DND-41 (cell line): ENCODE results near the gene SERTAD4.
"Not testable (repeated sequence)": the region's sequence is repeated elsewhere in the genome, so short reads cannot be mapped to it uniquely, and the experiment has no call there.

Experiments
- ATAC-seq: fragments of 200-7000 bp; cut with Tn5 transposase; 3 replicates; pipeline ENCODE4 v1.9.1; 2021; ENCODE audit warnings: low read depth; ENCODE audit not compliant: insufficient read depth
- DNase-seq: peaks from one replicate; pipeline ENCODE4 v3.0.0-alpha.2; 2020
- H2AFZ ChIP-seq: 2 replicates; pipeline ENCODE4 v1.6.0; 2012; ENCODE audit warnings: low read depth, low read length
- H3K27ac ChIP-seq: 2 replicates; pipeline ENCODE4 v1.5.1; 2012; ENCODE audit warnings: low read length, inconsistent platforms
- H3K27me3 ChIP-seq: fragments of 200-600 bp; sonication (generic); 2 replicates; pipeline ENCODE4 v1.6.0; 2012; ENCODE audit warnings: low read length, mild to moderate bottlenecking, inconsistent platforms; ENCODE audit not compliant: insufficient read depth, poor library complexity
- H3K36me3 ChIP-seq: 2 replicates; pipeline ENCODE4 v1.5.1; 2012; ENCODE audit warnings: low read length, inconsistent platforms; ENCODE audit not compliant: insufficient read depth
- H3K4me1 ChIP-seq: 2 replicates; pipeline ENCODE4 v1.5.1; 2012; ENCODE audit warnings: mild to moderate bottlenecking, low read length; ENCODE audit not compliant: insufficient read depth
- H3K4me2 ChIP-seq: 2 replicates; pipeline ENCODE4 v1.6.0; 2012; ENCODE audit warnings: mild to moderate bottlenecking, moderate library complexity, low read length, inconsistent platforms; ENCODE audit not compliant: insufficient read depth
- H3K4me3 ChIP-seq, 2 experiments: fragments of 200-600 bp in 1 of 2; shearing (Covaris generic) in 1 of 2; 2 replicates each; pipeline ENCODE4 v1.5.1; 2012 to 2016; ENCODE audit warnings: inconsistent platforms in 2 of 2, low read length in 2 of 2, mild to moderate bottlenecking in 2 of 2, low read depth in 1 of 2, moderate library complexity in 1 of 2
- H3K79me2 ChIP-seq: 2 replicates; pipeline ENCODE4 v1.6.0; 2012; ENCODE audit warnings: low read length, inconsistent platforms; ENCODE audit not compliant: insufficient read depth
- H3K9ac ChIP-seq: 2 replicates; pipeline ENCODE4 v1.6.0; 2012; ENCODE audit warnings: low read depth, mild to moderate bottlenecking, inconsistent platforms, low read length, moderate library complexity
- H3K9me3 ChIP-seq: 2 replicates; pipeline ENCODE4 v1.5.1; 2012; ENCODE audit warnings: low read length, moderate library complexity, mild to moderate bottlenecking, inconsistent platforms; ENCODE audit not compliant: insufficient read depth, severe bottlenecking
- H4K20me1 ChIP-seq: 2 replicates; pipeline ENCODE4 v1.6.0; 2012; ENCODE audit warnings: low read length; ENCODE audit not compliant: insufficient read depth
- CTCF ChIP-seq: IDR thresholded peaks from 2 replicates; pipeline ENCODE4 v1.5.1; 2012; ENCODE audit warnings: borderline replicate concordance, low read length, moderate library complexity, mild to moderate bottlenecking; ENCODE audit not compliant: poor library complexity, severe bottlenecking; ENCODE audit errors: extremely low read depth
- EZH2 ChIP-seq: IDR thresholded peaks from 3 replicates; pipeline ENCODE4 v1.6.1; 2012; ENCODE audit warnings: borderline replicate concordance, low read depth, mild to moderate bottlenecking, moderate library complexity, low read length, inconsistent platforms; ENCODE audit not compliant: severe bottlenecking

The SERTAD4 gene

DNA sequence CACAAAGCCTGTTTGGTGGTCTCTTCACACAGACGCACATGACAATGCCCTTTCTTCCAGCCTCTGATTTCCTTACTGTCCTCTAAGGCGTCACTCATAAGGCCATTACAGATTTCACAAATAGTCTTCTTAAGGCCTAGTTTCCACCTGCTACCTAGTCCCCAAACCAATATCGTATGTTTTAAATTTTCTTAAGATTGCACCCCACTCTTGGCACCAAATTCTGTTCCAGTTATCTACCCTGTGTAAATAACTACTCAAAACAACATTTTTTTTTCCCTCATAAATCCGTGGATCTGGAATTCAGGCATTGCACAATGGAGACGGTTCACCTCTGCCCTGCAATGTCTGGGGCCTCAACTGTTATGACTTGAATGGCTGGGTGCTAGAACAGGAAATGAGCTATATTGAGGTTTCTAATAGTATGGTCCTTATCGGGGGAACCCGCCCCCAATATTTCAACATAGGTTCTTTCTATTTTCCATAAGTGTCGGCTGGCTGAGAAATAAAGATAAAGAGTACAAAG, 36.9 kb upstream of the SERTAD4 start:
- no peak for DNase-seq
- Histone ChIP-seq H3K27me3 (no peaks in the 10 kb centered on the region), H3K9ac (no peak overlapping the region), H3K79me2 (no peaks in the 10 kb centered on the region), H3K4me1 (no peaks in the 10 kb centered on the region), H4K20me1 (no peaks in the 10 kb centered on the region), H3K4me3 (no peak overlapping the region), H3K9me3 (peaks cover 8% of the 10 kb centered on the region), H3K27ac (no peak overlapping the region), H3K36me3 (no peaks in the 10 kb centered on the region), H3K4me2 (no peak overlapping the region), H2AFZ (no peak overlapping the region)
- no peak for TF ChIP-seq EZH2
- no peak for TF ChIP-seq CTCF
- no peak for ATAC-seq

DNA sequence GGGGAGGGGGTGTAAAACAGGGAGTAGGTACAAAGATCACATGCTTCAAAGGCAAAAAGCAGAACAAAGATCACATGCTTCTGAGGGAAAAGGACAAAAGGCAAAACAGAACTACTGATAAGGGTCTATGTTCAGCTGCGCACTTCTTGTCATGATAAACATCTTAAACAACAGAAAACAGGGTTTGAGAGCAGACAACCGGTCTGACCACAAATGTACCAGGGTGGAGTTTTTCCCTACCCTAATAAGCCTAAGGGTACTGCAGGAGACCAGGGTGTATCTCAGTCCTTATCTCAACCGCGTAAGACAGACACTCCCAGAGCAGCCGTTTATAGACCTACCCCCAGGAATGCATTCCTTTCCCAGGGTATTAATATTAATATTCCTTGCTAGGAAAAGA, 36.3 kb upstream of the SERTAD4 start:
- not testable (repeated sequence) for H3K36me3 ChIP-seq, H2AFZ ChIP-seq, DNase-seq, H3K4me1 ChIP-seq, ATAC-seq, H3K9ac ChIP-seq, H3K4me2 ChIP-seq, H3K27ac ChIP-seq, H3K9me3 ChIP-seq, H4K20me1 ChIP-seq, H3K27me3 ChIP-seq, H3K79me2 ChIP-seq, H3K4me3 ChIP-seq

DNA sequence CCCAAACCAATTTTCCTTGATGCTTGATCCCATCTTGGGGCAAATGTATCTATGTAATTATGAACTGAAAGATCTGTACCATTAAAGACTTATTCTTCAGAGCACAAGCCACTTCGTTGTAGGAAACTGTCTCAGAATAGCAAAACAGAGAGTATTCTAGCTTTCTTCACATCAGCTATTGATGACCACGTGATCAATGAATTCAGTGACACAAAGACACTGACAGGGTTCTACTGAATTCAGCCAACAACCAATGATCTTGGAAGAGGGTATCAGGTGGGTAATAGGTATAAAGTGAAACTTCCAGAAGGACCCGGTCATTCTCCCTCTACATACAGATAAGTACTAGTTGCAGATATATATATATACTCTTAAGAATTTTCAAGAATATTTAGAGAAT, 33.8 kb upstream of the SERTAD4 start:
- DNase-seq (no peak), ATAC-seq (no peak)
- no peaks in the 10 kb centered on the region for H3K36me3 ChIP-seq
- H3K27me3 ChIP-seq = no peaks in the 10 kb centered on the region
- H3K79me2 ChIP-seq = no peaks in the 10 kb centered on the region
- H2AFZ ChIP-seq = no peak overlapping the region
- no peak overlapping the region for H3K27ac ChIP-seq
- H3K4me1 ChIP-seq = no peaks in the 10 kb centered on the region
- no peaks in the 10 kb centered on the region for H4K20me1 ChIP-seq
- H3K4me3 ChIP-seq = no peak overlapping the region
- peaks cover 8% of the 10 kb centered on the region for H3K9me3 ChIP-seq
- no peak overlapping the region for H3K9ac ChIP-seq
- TF ChIP-seq CTCF = no peak
- no peak for TF ChIP-seq EZH2
- H3K4me2 ChIP-seq = no peak overlapping the region

- Histone ChIP-seq H2AFZ (no peak overlapping the region), H3K36me3 (no peaks in the 10 kb centered on the region), H3K27ac (no peak overlapping the region), H3K4me3 (no peak overlapping the region), H3K9me3 (peaks cover 8% of the 10 kb centered on the region), H3K9ac (no peak overlapping the region), H3K4me1 (no peaks in the 10 kb centered on the region), H3K79me2 (no peaks in the 10 kb centered on the region), H3K4me2 (no peak overlapping the region), H4K20me1 (no peaks in the 10 kb centered on the region), H3K27me3 (no peaks in the 10 kb centered on the region)
- TF ChIP-seq EZH2 (no peak), CTCF (no peak)
- DNase-seq (no peak), ATAC-seq (no peak)
These were observed 32.4 kb upstream of the SERTAD4 start for GRCh38 chr1:210200124-210200736.
